K562 (cell line): ENCODE results near the gene CAB39. TPM values are rescaled to one million over a fixed set of nuclear protein-coding genes. Genes with fewer than 3 reads are reported as not detected.
A peak's percentile ranks its signal among the peaks of the same experiment; 100 is the strongest.

Experiments
- CBX1 ChIP-seq: sonication (generic); IDR thresholded peaks from 2 replicates; pipeline ENCODE4 v1.6.1; 2016; ENCODE audit warnings: antibody characterized with exemption, low read depth, mild to moderate bottlenecking
- CBX2 ChIP-seq: fragments of 200-600 bp; sonication (generic); IDR thresholded peaks from one replicate; pipeline ENCODE4 v1.6.1; 2012; ENCODE audit warnings: mild to moderate bottlenecking, low read length, inconsistent platforms; ENCODE audit not compliant: insufficient read depth, poor library complexity, severe bottlenecking
- DPF2 ChIP-seq: fragments of 450-650 bp; IDR thresholded peaks from 2 replicates; pipeline ENCODE4 v1.6.1; 2016
- FOXM1 ChIP-seq, 2 experiments: fragments of 450-650 bp in 1 of 2; sonication (generic) in 1 of 2; formaldehyde crosslinking in 1 of 2; IDR thresholded peaks; 2 replicates each; pipeline versions ENCODE4 v1.6.1 to v1.9.0; 2017 to 2022; ENCODE audit warnings: low read depth in 2 of 2, mild to moderate bottlenecking in 2 of 2, missing genetic modification reagents in 1 of 2, moderate library complexity in 1 of 2
- HDAC3 ChIP-seq: fragments of 450-650 bp; IDR thresholded peaks from 2 replicates; pipeline ENCODE4 v1.6.1; 2018; ENCODE audit warnings: borderline replicate concordance, mild to moderate bottlenecking, moderate library complexity; ENCODE audit not compliant: partially characterized antibody
- HDGF ChIP-seq: fragments of 450-650 bp; IDR thresholded peaks from 2 replicates; pipeline ENCODE4 v1.6.1; 2016
- HNRNPH1 ChIP-seq: fragments of 200-400 bp; formaldehyde crosslinking; optimal IDR thresholded peaks from 2 replicates; pipeline ENCODE3; 2017; ENCODE audit warnings: low read depth, mild to moderate bottlenecking, low read length, moderate library complexity
- HOXB6 ChIP-seq: fragments of 250-450 bp; sonication (Bioruptor Pico); IDR thresholded peaks from 2 replicates; pipeline ENCODE4 v1.5.1; 2022; ENCODE audit warnings: mild to moderate bottlenecking, borderline replicate concordance
- MTA1 ChIP-seq: fragments of 450-650 bp; IDR thresholded peaks from 2 replicates; pipeline ENCODE4 v1.6.1; 2017; ENCODE audit warnings: borderline replicate concordance
- NCOA1 ChIP-seq: fragments of 450-650 bp; IDR thresholded peaks from 2 replicates; pipeline ENCODE4 v1.6.1; 2016; ENCODE audit warnings: low read depth
- NR1H2 ChIP-seq: sonication (generic); formaldehyde crosslinking; IDR thresholded peaks from 2 replicates; pipeline ENCODE4 v1.4.0; 2020; ENCODE audit warnings: mild to moderate bottlenecking, missing genetic modification reagents
- PHB ChIP-seq: fragments of 250-450 bp; sonication (Bioruptor Pico); IDR thresholded peaks from 2 replicates; pipeline ENCODE4 v1.5.0; 2021
- POLR2A ChIP-seq: fragments of 450-650 bp; conservative IDR thresholded peaks from 2 replicates; pipeline ENCODE4 v1.6.1; 2016
- RAD21 ChIP-seq, 2 experiments: fragments of 250-450 bp in 1 of 2; fragments of 450-650 bp in 1 of 2; sonication (Bioruptor Pico) in 1 of 2; formaldehyde crosslinking in 1 of 2; IDR thresholded peaks in 1 of 2; conservative IDR thresholded peaks in 1 of 2; 2 replicates each; pipeline versions ENCODE4 v1.4.0 to v1.8.0; 2020 to 2022; ENCODE audit warnings: mild to moderate bottlenecking in 2 of 2, moderate library complexity in 1 of 2
- SIN3B ChIP-seq: fragments of 450-650 bp; IDR thresholded peaks from 2 replicates; pipeline ENCODE4 v1.6.1; 2017; ENCODE audit warnings: low read depth, mild to moderate bottlenecking, moderate library complexity
- TCF3 ChIP-seq: sonication (generic); formaldehyde crosslinking; IDR thresholded peaks from 2 replicates; pipeline ENCODE4 v1.4.0; 2020; ENCODE audit warnings: mild to moderate bottlenecking, missing genetic modification reagents
- TSC22D4 ChIP-seq: fragments of 450-650 bp; IDR thresholded peaks from 2 replicates; pipeline ENCODE4 v1.6.1; 2016; ENCODE audit warnings: missing genetic modification characterization, missing biosample characterization, control low read depth
- ZBTB40 ChIP-seq, 2 experiments: fragments of 450-650 bp in 1 of 2; sonication (generic) in 1 of 2; formaldehyde crosslinking in 1 of 2; IDR thresholded peaks; 2 replicates each; pipeline versions ENCODE4 v1.7.1 to v1.9.0; 2016 to 2022; ENCODE audit warnings: inconsistent platforms in 1 of 2, mild to moderate bottlenecking in 1 of 2, missing genetic modification reagents in 1 of 2
- ZNF41 ChIP-seq: fragments of 250-450 bp; sonication (Bioruptor Pico); conservative IDR thresholded peaks from 2 replicates; pipeline ENCODE4 v1.4.0; 2020; ENCODE audit warnings: mild to moderate bottlenecking
- ZNF445 ChIP-seq: fragments of 250-450 bp; sonication (Bioruptor Pico); IDR thresholded peaks from 2 replicates; pipeline ENCODE4 v1.4.0; 2020; ENCODE audit warnings: low read depth, mild to moderate bottlenecking, moderate library complexity
- polyA plus RNA-seq, 8 experiments: library from polyadenylated mRNA; depleted of rRNA in 4 of 8; stranded (reverse) in 5 of 8; unstranded in 3 of 8; fragments of >200 nt; fragmentation: Nextera tagmentation in 2 of 8; fragmentation: Illumina TruSeq in 1 of 8; extraction: Ambion mirVana in 2 of 8; extraction: Trizol in 1 of 8; gene quantifications; 2 replicates each; pipeline versions ENCODE4 v1.2.1 to v1.2.3, GENCODE V29; 2011 to 2014; ENCODE audit warnings: inconsistent platforms in 1 of 8, missing spikeins in 1 of 8
- total RNA-seq, 7 experiments: library from RNA; depleted of rRNA in 6 of 7; stranded (reverse); fragments of >200 nt in 6 of 7; fragmentation: Illumina TruSeq in 2 of 7; extraction: Trizol in 2 of 7; gene quantifications; 2 replicates each; pipeline versions ENCODE4 v1.2.1 to v1.2.3, GENCODE V29; 2011 to 2021; ENCODE audit warnings: low replicate concordance in 1 of 7

Gene CAB39
- total and polyA plus RNA-seq, 9 of the 15 experiments (the other 6 are each of a cell fraction or from before 2014, with no cell fraction given) = 27.2 to 94.4 (median 70.1) TPM

- TF ChIP-seq TCF3 (CRISPR knock-in tag) = peak; percentile 25; the same call in 1 of the 2 replicates
- TF ChIP-seq ZBTB40 (IDR thresholded peaks at IDR 0.05) = 0 out of 2 replicates have a peak, but pooled peaks have one; percentile 38
- no peak for TF ChIP-seq ZBTB40 (CRISPR knock-in tag; IDR thresholded peaks at IDR 0.05)
- TF ChIP-seq HDAC3 = no peak
- TF ChIP-seq NCOA1 = no peak
- TF ChIP-seq POLR2A = peak; percentile 21; the same call in 1 of the 2 replicates
- TF ChIP-seq NR1H2 (CRISPR knock-in tag) = no peak
- no peak for TF ChIP-seq MTA1
- TF ChIP-seq HDGF = no peak
- TF ChIP-seq PHB (CRISPR knock-in tag) = no peak
- TF ChIP-seq DPF2 = 0 out of 2 replicates have a peak, but pooled peaks have one; percentile 37
- TF ChIP-seq ZNF41 (CRISPR knock-in tag) = no peak
- peak; percentile 70; the same call in 1 of the 2 replicates for TF ChIP-seq SIN3B
- no peak for TF ChIP-seq CBX2
- no peak for TF ChIP-seq TSC22D4 (tag)
- TF ChIP-seq FOXM1 (IDR thresholded peaks at IDR 0.05; ENCODE audit: low read depth) = no peak
- no peak for TF ChIP-seq FOXM1 (CRISPR knock-in tag; IDR thresholded peaks at IDR 0.05; ENCODE audit: low read depth)
- TF ChIP-seq HOXB6 (CRISPR knock-in tag) = no peak
- peak in 1 of 2 experiments; percentile 50; a peak in 2 of 4 replicates for TF ChIP-seq RAD21 (CRISPR knock-in tag; conservative IDR thresholded peaks at IDR 0.05 in 1 of 2, IDR thresholded peaks at IDR 0.05 in 1 of 2)
- no peak for TF ChIP-seq HNRNPH1
- no peak for TF ChIP-seq ZNF445 (CRISPR knock-in tag)
- no peak for TF ChIP-seq CBX1
Measured at GRCh38 chr2:230712443-230713330, at the start of gene CAB39 (continued).
